Left kidney (tissue), 2 donors: ENCODE measurements around the gene CBL. TPM values are rescaled to one million over a fixed set of nuclear protein-coding genes. Genes with fewer than 3 reads are reported as not detected.
A peak's percentile ranks its signal among the peaks of the same experiment; 100 is the strongest.
"Not testable (repeated sequence)": the region's sequence is repeated elsewhere in the genome, so short reads cannot be mapped to it uniquely, and the experiment has no call there.

ENCODE experiments used
- DNase-seq: peaks from one replicate; pipeline ENCODE4 v3.0.0-alpha.2; 2013
- polyA plus RNA-seq: library from polyadenylated mRNA; unstranded; fragments of 120-200 nt; gene quantifications from one replicate; pipeline ENCODE4 v1.2.1, GENCODE V29; 2013; ENCODE audit not compliant: insufficient read length

CBL gene
- polyA plus RNA-seq, 1 donor = 24.4 TPM

- no peak for DNase-seq
Observed at GRCh38 chr11:119181677-119182412, 24.3 kb upstream of the CBL start.

DNA sequence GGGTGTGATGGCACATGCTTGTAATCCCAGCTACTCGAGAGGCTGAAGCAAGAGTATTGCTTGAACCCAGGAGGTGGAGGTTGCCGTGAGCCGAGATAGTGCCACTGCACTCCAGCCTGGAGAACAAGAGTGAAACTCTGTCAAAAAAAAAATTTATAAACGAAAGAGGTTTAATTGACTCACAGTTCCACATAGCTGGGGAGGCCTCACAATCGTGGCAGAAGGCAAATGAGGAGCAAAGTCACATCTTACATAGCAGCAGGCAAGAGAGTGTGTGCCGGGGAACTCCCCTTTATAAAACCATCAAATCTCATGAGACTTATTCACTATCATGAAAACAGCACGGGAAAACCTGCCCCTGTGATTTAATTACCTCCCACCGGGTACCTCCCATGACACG, 21.7 kb upstream of the CBL start:
- DNase-seq = not testable (repeated sequence)

DNA sequence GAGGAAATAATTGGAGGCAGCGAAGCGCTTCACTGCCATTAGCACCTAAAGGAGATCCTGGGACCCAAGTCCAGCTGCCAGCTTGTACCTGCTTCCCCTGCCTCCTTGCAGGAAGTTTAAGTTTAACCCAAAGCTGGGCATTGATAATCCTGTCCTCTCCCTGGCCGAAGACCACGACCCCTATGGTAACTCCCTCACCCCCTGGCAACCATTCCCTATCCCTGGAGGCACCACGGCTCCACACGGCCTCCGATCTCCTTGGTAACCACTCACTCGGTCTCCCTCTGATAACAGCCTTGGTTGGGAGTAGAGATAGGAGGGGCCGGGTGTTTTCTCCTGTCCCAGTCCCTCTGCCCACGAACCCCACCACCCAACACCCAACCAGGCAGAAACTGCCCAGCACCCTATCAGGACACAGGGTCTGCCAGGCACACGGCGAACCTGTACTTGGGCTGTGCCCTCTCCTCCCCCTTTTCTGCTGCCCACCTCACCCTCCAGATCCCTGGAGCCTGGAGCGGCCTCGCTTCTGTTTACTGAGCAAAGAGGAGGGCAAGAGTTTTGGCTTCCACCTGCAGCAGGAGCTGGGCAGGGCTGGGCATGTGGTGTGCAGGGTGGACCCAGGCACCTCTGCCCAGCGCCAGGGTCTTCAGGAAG, 20.0 kb upstream of the CBL start:
- no peak for DNase-seq

DNA sequence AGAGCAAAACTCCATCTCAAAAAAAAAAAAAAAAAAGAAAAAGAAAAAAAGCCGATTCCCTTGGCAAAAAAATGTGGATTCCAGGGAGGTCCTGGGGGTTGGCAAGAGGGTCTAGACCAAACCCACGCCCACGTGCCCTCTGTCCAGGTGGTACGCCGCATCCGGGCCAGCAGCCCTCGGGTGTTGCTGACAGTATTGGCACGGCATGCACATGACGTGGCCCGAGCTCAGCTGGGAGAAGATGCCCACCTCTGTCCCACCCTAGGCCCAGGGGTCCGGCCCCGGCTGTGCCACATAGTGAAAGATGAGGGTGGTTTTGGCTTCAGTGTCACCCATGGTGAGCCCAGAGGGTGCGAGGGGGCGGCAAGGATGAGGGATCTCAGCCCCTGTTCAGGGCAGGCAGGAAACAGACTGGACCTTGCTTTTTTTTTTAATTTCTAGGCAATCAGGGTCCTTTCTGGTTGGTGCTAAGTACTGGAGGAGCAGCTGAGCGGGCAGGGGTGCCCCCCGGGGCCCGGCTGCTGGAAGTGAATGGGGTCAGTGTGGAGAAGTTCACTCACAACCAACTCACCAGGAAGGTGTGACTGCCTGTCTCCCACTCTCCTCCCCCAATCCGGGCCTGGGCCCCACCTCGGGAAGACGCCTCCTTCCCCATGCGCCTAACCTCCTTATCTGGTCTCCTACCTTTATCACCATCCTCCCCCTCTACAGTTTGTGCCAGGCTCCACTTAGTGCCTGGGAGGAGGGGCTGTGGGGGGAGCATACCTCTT, 18.8 kb upstream of the CBL start:
- no peak for DNase-seq

- DNase-seq = no peak
Observed at GRCh38 chr11:119188067-119188466, 18.1 kb upstream of the CBL start.

DNA sequence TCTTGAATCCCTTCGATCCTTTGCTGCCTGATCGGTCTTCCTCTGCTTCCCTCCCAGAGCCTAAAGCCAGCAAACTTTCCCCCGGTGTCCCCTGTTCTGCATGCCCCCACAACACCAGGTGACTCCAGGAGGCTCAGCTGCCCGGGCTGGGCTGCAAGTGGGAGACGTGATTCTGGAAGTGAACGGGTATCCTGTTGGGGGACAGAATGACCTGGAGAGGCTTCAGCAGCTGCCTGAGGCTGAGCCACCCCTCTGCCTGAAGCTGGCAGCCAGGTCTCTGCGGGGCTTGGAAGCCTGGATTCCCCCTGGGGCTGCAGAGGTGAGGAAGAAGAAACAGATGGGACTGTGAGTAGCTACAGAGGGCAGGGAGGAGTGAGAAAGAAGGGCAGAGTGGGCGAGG, 17.3 kb upstream of the CBL start:
- DNase-seq = no peak

DNA sequence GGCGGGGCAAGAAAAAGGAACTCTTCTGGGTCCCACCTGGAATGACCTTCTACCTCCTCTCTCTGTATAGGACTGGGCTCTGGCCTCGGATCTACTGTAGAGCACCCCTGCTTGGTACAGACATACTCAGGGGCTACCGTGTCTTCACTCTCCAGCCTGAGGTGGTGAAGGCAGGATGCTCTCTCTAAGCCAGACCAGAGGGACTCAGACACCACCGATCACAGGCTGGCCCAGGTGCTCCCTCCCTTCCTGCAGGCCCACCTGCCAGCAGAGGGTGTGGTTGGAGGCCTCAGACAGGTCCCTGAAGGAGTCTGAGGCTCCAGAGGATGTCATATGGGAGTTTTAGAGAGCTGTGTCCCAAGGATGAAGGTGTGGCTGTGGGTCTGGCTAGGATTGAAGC, 16.7 kb upstream of the CBL start:
- no peak for DNase-seq

DNA sequence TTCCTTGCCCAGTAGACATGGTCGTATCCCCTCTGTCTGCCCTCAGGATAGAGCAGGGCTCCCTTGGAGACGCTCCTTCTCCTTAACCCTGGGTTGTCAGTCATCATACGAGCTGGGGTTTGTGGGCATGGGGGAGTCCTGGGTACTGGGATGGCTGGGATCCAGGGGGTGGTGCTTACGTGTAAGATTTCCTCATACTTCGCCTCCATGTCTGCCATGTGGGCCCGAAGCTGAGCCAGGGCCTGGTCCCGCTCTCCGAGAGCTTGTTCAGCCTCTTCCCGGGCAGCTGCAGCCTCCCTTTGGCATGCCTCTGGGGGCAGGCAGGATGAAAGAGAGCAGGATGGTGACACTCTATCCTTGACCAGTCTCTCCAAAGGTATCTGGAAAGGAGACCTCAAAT, 15.6 kb upstream of the CBL start:
- DNase-seq = no peak

- DNase-seq = not testable (repeated sequence)
Observed at GRCh38 chr11:119191265-119191664, 14.9 kb upstream of the CBL start.

- DNase-seq = no peak
Observed at GRCh38 chr11:119192111-119192510, 14.0 kb upstream of the CBL start.

DNA sequence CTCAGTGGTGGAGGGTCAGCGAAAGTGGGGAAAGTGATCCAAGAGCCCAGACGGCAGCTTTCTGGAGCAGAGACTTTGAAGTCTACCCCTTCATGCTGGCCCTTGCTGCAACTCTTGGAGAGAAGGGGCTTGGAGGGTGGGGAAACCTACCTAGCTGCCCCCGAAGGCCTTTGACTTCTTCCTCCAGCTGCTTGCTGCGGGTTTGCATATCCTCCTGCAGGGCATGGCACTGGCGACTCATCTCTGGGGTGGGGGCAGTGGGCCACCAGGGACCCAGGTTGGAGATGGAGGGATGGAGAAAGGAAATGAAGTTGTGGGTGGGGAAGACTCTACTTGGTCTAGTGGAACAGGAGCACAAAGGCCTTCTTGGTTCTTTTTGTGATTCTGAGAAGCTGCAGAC, 13.1 kb upstream of the CBL start:
- DNase-seq = no peak

DNA sequence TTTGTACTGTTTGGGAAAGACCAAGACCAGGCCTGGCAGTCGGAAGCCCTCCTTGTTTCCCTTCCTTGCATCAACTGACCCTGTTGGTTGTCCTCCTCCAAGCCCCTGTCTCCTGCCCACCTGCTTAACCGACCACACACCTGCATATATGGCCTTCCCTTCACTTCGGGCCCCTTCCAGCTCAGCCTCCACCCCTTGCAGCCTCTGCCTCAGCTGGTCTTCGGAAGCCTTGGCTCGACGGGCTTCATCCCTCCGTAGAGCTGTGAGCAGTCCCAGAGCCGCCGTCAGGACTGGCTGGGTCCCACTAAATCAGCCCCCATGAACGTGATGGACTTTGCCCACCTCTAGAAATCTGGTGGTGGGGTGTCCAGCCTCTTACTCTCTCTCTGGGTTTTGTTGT, 12.5 kb upstream of the CBL start:
- no peak for DNase-seq

DNA sequence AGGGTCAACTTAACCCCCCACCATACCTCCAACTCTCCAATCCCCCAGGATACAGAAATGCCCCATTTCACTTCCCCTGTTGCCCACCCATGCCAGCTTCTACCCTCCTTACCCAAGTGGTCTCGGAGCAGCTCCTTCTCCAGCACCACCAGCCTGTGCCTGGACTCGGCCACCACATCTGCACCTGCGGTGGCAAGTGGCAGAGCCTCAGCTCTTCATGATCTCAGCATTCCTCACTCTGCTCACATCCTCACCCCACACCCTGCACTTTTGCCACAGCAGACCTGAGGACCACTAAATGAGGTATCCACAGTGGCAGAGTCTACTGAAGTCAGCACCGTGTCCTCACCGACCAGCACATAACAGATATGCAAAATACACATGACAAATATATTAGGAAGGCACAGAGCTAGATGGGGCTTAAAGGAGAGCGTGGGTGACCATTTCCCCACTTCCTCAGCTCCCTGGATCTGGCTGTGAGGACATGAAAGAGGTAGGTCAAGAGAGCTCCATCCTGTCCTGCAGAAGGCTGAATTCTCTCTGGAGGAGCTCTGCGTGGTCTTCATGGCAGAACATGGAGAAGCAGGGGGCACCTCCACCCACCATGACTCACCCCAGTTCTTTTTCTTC, 11.2 kb upstream of the CBL start:
- no peak for DNase-seq

DNA sequence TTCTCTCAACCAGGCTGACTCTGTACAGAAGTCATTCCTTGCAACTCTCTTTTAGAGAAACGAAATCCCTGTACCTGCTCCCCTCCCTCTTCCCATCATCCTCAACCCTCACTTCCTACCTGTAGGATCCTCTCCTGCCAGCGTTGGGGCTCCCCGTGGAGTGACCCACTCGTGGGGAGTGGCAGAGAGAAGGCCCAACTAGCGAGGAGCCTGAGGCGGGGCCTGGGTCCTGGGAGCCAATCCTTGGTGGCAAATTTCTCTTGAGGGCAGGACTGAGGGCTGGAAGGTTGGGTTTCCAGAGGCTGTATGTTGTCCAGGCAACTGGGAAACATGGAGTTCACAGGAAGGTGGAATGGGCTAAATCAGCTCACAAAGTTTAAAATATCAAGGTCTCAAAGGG, 10.5 kb upstream of the CBL start:
- no peak for DNase-seq

DNA sequence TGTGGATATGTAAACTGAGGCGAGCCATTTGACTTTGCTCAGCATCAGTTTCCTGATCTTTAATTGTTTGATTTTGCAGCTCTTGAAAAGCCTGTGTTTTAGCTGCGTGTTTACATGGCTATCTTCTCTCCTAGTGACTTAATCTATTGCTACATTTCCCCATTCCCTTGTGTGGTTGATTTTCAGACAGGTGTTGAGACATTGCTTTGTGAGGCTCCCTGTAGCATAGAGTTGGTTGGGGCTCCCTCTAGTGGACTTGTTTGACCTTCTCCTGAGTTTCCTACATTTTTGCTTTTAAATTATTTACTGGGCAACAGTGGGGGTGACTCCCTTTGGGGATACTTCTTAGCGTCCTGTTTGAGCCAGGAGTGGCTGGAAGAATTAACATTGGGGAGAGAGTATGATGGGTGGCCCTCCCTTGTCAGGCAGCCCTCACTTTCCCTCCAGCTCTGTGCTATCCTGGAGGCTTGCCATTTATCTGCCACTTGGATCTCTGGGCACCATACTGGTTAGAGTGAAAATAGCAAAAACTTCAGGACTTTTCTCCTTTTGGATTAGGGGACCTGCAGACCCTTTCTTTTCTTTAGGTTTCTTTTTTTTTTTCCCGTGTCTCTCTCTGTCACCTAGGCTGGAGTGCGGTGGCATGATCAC, 9.2 kb upstream of the CBL start:
- DNase-seq = peak; percentile 89

DNA sequence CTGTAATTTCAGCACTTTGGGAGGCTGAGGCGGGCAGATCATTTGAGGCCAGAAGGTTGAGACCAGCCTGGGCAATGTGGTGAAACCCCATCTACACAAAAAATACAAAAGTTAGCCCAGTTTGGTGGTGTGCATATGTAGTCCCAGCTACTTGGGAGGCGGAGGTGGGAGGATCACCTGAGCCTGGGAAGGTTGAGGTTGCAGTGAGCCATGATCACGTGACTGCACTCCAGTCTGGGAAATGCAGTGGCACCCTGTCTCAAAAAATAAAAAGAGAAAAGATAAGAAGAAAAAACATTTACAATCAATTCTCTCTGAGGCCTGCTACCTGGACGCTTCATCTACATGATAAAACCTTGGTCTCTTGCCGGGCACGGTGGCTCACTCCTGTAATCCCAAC, 7.2 kb upstream of the CBL start:
- no peak for DNase-seq

- not testable (repeated sequence) for DNase-seq
Observed at GRCh38 chr11:119201236-119201635, 4.9 kb upstream of the CBL start.

- no peak for DNase-seq
Observed at GRCh38 chr11:119202554-119202953, 3.6 kb upstream of the CBL start.

- DNase-seq = no peak
Observed at GRCh38 chr11:119204066-119204465, 2.1 kb upstream of the CBL start.

DNA sequence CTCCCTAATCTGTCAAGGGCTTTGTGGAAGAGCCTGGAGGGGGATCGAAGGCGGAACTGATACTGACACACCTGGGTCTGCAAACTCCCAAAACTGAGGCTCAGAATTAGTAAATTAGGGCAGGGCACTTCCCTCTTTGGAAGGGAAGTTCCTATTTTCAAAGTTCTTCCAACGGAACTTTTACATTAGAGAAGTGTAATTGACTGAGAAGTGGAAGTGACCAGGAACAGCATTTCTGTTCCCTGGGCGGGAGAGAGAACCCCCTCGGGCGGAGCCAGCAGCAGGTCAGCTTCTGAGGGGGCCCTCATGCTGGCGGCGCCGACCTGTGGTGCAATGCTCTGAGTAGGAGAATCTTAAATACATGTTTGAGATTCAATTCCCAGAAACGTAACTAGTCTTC, 1.1 kb upstream of the CBL start:
- DNase-seq = no peak

DNA sequence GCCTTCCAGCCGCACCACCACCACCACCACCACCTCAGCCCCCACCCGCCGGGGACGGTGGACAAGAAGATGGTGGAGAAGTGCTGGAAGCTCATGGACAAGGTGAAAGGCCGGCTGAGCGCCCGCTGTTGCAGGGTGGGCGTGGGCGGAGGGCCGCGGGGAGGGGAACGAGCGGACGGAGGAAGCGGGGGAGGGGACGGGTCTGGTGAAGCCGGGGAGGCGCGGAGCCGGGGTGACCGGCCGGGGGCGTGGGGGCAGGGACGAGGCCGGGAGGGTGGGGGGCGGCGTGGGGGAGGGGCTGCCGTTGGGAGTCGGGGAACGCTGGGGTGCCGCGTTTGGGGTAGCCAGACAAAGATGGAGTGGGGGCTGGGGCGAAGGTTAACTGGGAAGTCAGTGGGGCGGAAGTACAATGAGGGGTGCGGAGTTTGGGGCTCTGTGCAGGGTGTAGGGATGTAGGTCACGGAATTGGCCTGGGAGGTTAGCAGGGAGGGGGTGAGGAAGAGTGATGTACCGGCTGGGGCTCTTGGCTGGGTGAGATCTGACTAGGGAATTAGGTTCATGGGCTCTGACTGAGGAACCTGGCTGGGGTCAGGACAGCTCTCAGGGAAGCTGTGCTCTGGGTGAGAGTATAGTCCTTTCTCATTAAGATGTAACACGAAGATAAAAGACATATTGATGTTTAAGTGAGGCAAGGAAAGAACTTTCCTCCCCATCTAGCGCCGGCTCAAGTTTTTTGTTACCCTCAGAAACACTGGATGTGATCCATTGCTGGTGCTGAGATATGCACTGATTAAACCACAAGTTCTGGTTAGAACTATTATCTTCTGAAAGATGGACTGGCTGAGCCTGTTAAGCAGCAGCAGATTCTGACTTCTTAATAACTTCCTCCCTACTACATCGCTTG, 624 bp downstream of the CBL start:
- DNase-seq = peak; percentile 36
